GM19099 (cell line): Measurements from ENCODE around the gene GARNL3.

Source experiments
- POLR2A ChIP-seq: IDR thresholded peaks from 3 replicates; pipeline ENCODE4 v1.6.1; 2011; ENCODE audit warnings: low read depth; ENCODE audit not compliant: insufficient read length; ENCODE audit errors: extremely low read depth

Gene GARNL3

DNA sequence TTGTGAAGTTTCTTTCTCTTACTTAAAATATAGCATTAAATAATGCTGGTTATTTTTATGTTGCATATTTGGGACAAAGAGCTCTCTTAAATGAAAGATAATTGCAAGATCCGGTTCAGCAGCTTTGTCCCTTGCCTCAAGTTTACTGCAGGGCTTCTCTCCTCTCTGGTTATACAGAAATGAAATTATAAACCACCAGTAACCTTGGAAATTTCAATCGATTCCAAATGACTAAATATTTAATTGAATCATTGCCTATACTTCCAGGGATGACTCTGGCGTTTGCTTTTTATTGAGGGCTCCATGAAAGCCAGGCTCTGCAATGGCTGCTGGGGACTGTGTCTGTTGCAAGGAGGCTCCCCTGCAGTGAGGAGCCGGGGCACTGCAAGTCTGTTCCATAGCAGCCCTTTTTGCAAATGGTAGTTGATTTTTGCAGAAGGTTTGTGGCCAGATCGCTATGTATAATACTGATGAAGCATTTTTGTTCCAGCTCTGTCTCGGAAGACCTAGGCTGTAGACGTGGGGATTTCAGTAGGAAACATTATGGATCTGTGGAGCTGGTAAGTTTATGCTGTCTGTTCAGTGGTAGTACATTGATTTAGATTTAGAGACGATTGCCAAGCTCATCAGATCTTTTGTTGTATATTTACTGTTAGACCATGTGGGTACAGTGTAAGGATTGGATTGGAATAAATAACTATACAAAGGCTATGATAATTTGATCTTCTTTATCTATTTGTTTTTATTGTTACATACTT, at the start of gene GARNL3:
Gene GARNL3, plus strand, starts transcription at position 313 of the 758 bp plus-strand sequence. Its CDS starts 104 bp downstream, at position 417.
- no peak for TF ChIP-seq POLR2A

DNA sequence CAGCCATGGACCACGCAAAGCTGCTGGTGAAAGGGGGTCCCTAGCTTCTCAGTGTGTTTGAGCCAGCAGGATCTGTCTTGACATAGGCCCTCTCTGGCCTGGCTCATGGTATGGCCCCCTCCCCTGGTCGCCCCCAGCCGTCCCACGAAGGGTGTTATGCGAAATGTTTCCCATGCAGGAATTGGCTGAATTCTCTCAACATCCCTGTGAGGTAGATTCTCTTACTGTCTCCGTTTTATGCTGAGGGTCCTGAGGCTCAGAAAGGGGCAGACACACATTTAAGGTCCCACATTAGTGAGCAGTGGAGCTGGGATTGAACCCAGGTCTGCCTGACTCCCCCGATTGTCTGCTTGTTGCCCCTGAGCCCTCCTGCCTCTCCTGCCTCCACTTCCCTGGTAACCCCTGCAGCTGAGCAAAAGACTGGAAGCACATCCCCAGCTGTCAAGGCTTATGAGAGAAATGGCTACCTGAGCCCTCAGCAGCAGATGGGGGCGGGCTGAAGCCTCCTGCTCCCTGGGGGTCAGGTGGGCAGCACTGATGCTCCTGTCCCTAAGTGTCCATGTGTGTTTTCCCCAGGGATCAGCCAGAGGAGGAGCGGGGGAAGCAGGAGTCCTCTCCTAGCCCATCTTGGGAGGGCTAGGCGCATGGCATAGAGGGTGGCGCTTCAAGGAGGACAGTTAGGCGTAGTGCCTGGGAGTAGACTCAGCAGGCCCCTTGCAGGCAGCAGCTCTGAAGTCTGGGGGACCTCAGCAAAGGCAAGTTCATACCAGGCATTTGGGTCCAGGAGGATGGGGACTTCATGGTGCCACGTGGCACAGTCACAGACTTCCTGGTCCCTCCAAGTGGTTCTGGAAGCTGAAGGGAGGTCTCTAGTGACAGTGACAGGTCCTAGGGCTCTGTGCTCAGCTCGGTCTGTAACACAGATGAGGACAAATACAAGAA, 49.0 kb upstream of the GARNL3 start:
- no peak for TF ChIP-seq POLR2A

- no peak for TF ChIP-seq POLR2A
Measured at GRCh38 chr9:127216210-127216887, 48.2 kb upstream of the GARNL3 start.

- TF ChIP-seq POLR2A = no peak
Measured at GRCh38 chr9:127216888-127217217, 47.7 kb upstream of the GARNL3 start.

- TF ChIP-seq POLR2A = no peak
Measured at GRCh38 chr9:127218818-127219217, 45.8 kb upstream of the GARNL3 start.

- no peak for TF ChIP-seq POLR2A
Measured at GRCh38 chr9:127219520-127219919, 45.1 kb upstream of the GARNL3 start.

- TF ChIP-seq POLR2A = no peak
Measured at GRCh38 chr9:127221695-127222094, 42.9 kb upstream of the GARNL3 start.

GRCh38 chr9:127222388-127223095, 42.0 kb upstream of the GARNL3 start:
- TF ChIP-seq POLR2A = no peak

GRCh38 chr9:127223266-127223665, 41.3 kb upstream of the GARNL3 start:
- no peak for TF ChIP-seq POLR2A

- no peak for TF ChIP-seq POLR2A
Measured at GRCh38 chr9:127223810-127224177, 40.8 kb upstream of the GARNL3 start.

DNA sequence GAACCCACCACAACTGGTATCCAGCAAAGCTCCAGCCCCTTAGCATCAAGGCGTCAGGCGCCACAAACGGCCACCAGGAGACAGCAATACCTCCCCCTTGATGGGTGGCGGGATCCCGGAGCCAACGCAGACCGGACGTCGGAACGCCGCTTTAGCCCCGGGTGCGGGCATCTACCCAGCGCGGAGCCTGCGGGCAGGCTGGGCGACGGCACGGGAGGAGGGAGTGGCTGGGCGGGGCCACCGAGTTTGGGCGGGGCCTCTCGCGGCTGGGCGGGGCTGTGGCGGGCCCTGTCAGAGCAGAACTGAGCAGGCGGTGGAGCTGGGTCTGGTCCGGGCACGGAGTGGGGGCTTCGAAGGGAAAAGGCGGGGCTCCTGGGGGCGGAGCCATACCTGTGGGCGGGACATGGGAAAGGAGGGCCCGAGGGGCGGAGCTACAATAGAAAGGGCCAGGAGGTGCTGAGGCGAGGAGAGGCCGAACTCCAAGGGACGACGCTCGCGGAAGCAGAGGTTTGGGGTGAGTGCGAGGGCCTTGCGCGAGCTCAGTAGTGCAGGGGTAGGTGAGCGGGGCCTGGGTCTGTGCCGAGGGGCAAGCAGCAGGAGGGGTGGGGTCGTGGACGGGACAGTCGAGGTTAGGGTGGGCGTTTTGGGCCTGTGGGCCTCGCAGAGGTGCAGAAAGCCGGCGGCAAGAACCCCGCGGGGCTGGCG, 40.2 kb upstream of the GARNL3 start:
- no peak for TF ChIP-seq POLR2A

GRCh38 chr9:127224883-127225739, 39.5 kb upstream of the GARNL3 start:
- no peak for TF ChIP-seq POLR2A
